H1 (cell line): ENCODE data around the gene PLAAT2. TPM values are rescaled to one million over a fixed set of nuclear protein-coding genes. Genes with fewer than 3 reads are reported as not detected.

Experiments
- CTCF ChIA-PET: fragments of 300-600 bp; sonication (Branson Sonifier 250); formaldehyde crosslinking; loops from one replicate; lab custom pipeline; 2021; ENCODE audit not compliant: partially characterized antibody; lab: Charles Lee
- POLR2A ChIA-PET: fragments of 300-600 bp; sonication (Branson Sonifier 250); formaldehyde crosslinking; loops from one replicate; lab custom pipeline; 2021; ENCODE audit warnings: inconsistent platforms; ENCODE audit not compliant: partially characterized antibody; lab: Charles Lee
- DNase-seq, 2 experiments: peaks; one replicate each; pipeline versions ENCODE4 v3.0.0 to v3.0.0-alpha.2; 2010 to 2022; ENCODE audit warnings: low spot score in 2 of 2, low read depth in 1 of 2, mixed read lengths in 1 of 2
- FAIRE-seq: peaks from 2 replicates; lab custom pipeline; 2011; peaks lifted over from hg19 to GRCh38; lab: Jason Lieb, UNC
- H2AFZ ChIP-seq: 2 replicates; pipeline ENCODE4 v1.8.1; 2012; ENCODE audit warnings: low read length, inconsistent platforms
- H2AK5ac ChIP-seq: 2 replicates; pipeline ENCODE4 v1.6.1; 2013; ENCODE audit warnings: low read depth, low read length
- H2BK120ac ChIP-seq: replicated peaks from 2 replicates; pipeline ENCODE3; 2013; ENCODE audit warnings: low read depth, low read length, inconsistent platforms
- H2BK12ac ChIP-seq: 2 replicates; pipeline ENCODE4 v1.6.1; 2013; ENCODE audit warnings: low read depth, low read length
- H2BK15ac ChIP-seq: 2 replicates; pipeline ENCODE4 v1.6.1; 2013; ENCODE audit warnings: low read length
- H2BK20ac ChIP-seq: 2 replicates; pipeline ENCODE4 v1.6.1; 2013; ENCODE audit warnings: low read length
- H2BK5ac ChIP-seq: 2 replicates; pipeline ENCODE4 v1.6.1; 2013; ENCODE audit warnings: low read depth, low read length
- H3K14ac ChIP-seq: 2 replicates; pipeline ENCODE4 v1.6.1; 2013; ENCODE audit warnings: inconsistent platforms; ENCODE audit not compliant: insufficient read length
- H3K18ac ChIP-seq: 2 replicates; pipeline ENCODE4 v1.6.1; 2013; ENCODE audit warnings: low read length; ENCODE audit errors: extremely low read depth
- H3K23ac ChIP-seq: 2 replicates; pipeline ENCODE4 v1.6.1; 2013; ENCODE audit warnings: inconsistent platforms; ENCODE audit not compliant: insufficient read length
- H3K23me2 ChIP-seq: 2 replicates; pipeline ENCODE4 v1.6.1; 2013; ENCODE audit warnings: low read depth, low read length
- H3K27ac ChIP-seq: 2 replicates; pipeline ENCODE4 v1.6.1; 2011; ENCODE audit warnings: low read depth, low read length, inconsistent platforms
- H3K27me3 ChIP-seq, 4 experiments: replicated peaks in 1 of 4; 1 replicate in 1 of 4; 2 replicates in 3 of 4; pipeline versions ENCODE4 v1.6.1 to v1.8.1; 2011 to 2013; ENCODE audit warnings: low read length in 3 of 4, mild to moderate bottlenecking in 3 of 4, inconsistent platforms in 2 of 4, mixed read lengths in 2 of 4, moderate library complexity in 1 of 4; ENCODE audit not compliant: control insufficient read depth in 3 of 4, insufficient read depth in 3 of 4; ENCODE audit errors: extremely low read depth in 1 of 4
- H3K36me3 ChIP-seq, 4 experiments: 2 replicates each; pipeline versions ENCODE4 v1.6.1 to v1.8.1; 2011 to 2013; ENCODE audit warnings: mild to moderate bottlenecking in 4 of 4, low read length in 3 of 4, moderate library complexity in 2 of 4, control low read depth in 1 of 4, inconsistent platforms in 1 of 4; ENCODE audit not compliant: insufficient read depth in 4 of 4, control insufficient read depth in 2 of 4
- H3K4ac ChIP-seq: replicated peaks from 2 replicates; pipeline ENCODE3; 2013; ENCODE audit warnings: low read length, low read depth, mixed read lengths, inconsistent platforms; ENCODE audit not compliant: insufficient read length
- H3K4me1 ChIP-seq, 4 experiments: replicated peaks in 1 of 4; 1 replicate in 1 of 4; 2 replicates in 3 of 4; pipeline versions ENCODE4 v1.6.1 to v1.8.1; 2011 to 2013; ENCODE audit warnings: low read length in 3 of 4, inconsistent platforms in 2 of 4, mixed read lengths in 1 of 4; ENCODE audit not compliant: insufficient read depth in 4 of 4, control insufficient read depth in 3 of 4
- H3K4me2 ChIP-seq, 2 experiments: 2 replicates each; pipeline versions ENCODE4 v1.6.1 to v1.8.1; 2011 to 2013; ENCODE audit warnings: low read depth in 2 of 2, low read length in 2 of 2, control low read depth in 1 of 2, inconsistent platforms in 1 of 2, mild to moderate bottlenecking in 1 of 2; ENCODE audit not compliant: insufficient read depth in 1 of 2
- H3K4me3 ChIP-seq, 4 experiments: fragments of 200-600, 300-600 bp in 1 of 4; sonication (generic), shearing (Covaris generic), sonication (Bioruptor Twin) in 1 of 4; 2 replicates each; pipeline versions ENCODE4 v1.5.1 to v1.8.1; 2011 to 2016; ENCODE audit warnings: low read length in 4 of 4, low read depth in 3 of 4, control low read depth in 2 of 4, inconsistent platforms in 2 of 4, mild to moderate bottlenecking in 2 of 4, mixed read lengths in 1 of 4, moderate library complexity in 1 of 4; ENCODE audit not compliant: insufficient read depth in 2 of 4; ENCODE audit errors: extremely low read depth in 1 of 4
- H3K56ac ChIP-seq: replicated peaks from 2 replicates; pipeline ENCODE3; 2013; ENCODE audit warnings: low read depth, mild to moderate bottlenecking, mixed read lengths, low read length, inconsistent platforms; ENCODE audit not compliant: insufficient read length
- H3K79me1 ChIP-seq: 2 replicates; pipeline ENCODE4 v1.6.1; 2013; ENCODE audit warnings: low read depth, low read length, control low read depth
- H3K79me2 ChIP-seq, 2 experiments: 2 replicates each; pipeline versions ENCODE4 v1.6.1 to v1.8.1; 2012 to 2013; ENCODE audit warnings: low read length in 2 of 2, mild to moderate bottlenecking in 2 of 2, inconsistent platforms in 1 of 2; ENCODE audit not compliant: insufficient read depth in 2 of 2, control insufficient read depth in 1 of 2
- H3K9ac ChIP-seq, 4 experiments: replicated peaks in 1 of 4; 1 replicate in 1 of 4; 2 replicates in 3 of 4; pipeline versions ENCODE4 v1.6.1 to v1.8.1; 2011 to 2013; ENCODE audit warnings: low read depth in 3 of 4, low read length in 3 of 4, control low read depth in 2 of 4, mild to moderate bottlenecking in 2 of 4, moderate library complexity in 2 of 4, inconsistent platforms in 1 of 4; ENCODE audit errors: extremely low read depth in 1 of 4
- H3K9me3 ChIP-seq, 2 experiments: 2 replicates each; pipeline versions ENCODE4 v1.6.1 to v1.8.1; 2012 to 2013; ENCODE audit warnings: mild to moderate bottlenecking in 2 of 2, moderate library complexity in 2 of 2, control low read depth in 1 of 2, inconsistent platforms in 1 of 2, low read depth in 1 of 2, low read length in 1 of 2, mixed read lengths in 1 of 2; ENCODE audit not compliant: insufficient read depth in 2 of 2
- H4K20me1 ChIP-seq, 2 experiments: replicated peaks in 1 of 2; 2 replicates each; pipeline versions ENCODE3 to v1.8.1; 2011 to 2013; ENCODE audit warnings: inconsistent platforms in 2 of 2, low read length in 2 of 2, mild to moderate bottlenecking in 1 of 2; ENCODE audit not compliant: insufficient read depth in 2 of 2, control insufficient read depth in 1 of 2
- H4K5ac ChIP-seq: 2 replicates; pipeline ENCODE4 v1.6.1; 2013; ENCODE audit warnings: low read length, low read depth, mixed read lengths, inconsistent platforms; ENCODE audit not compliant: insufficient read length
- H4K8ac ChIP-seq: 2 replicates; pipeline ENCODE4 v1.8.0; 2013; ENCODE audit warnings: mild to moderate bottlenecking, moderate library complexity, low read length, inconsistent platforms; ENCODE audit not compliant: insufficient read depth; ENCODE audit errors: extremely low read depth
- H4K91ac ChIP-seq: replicated peaks from 2 replicates; pipeline ENCODE3; 2013; ENCODE audit warnings: low read length, mixed read lengths, inconsistent platforms; ENCODE audit not compliant: insufficient read length
- ASH2L ChIP-seq: fragments of 200-600, 300-600 bp; sonication (generic); IDR thresholded peaks from one replicate; pipeline ENCODE4 v1.7.1; 2017; ENCODE audit warnings: low read length
- CHD2 ChIP-seq: IDR thresholded peaks from 2 replicates; pipeline ENCODE4 v1.6.1; 2012; ENCODE audit warnings: low read length, improper control_type of control experiment
- KDM1A ChIP-seq: fragments of 200-600, 300-600 bp; sonication (generic); IDR thresholded peaks from 2 replicates; pipeline ENCODE4 v1.7.1; 2016; ENCODE audit warnings: mild to moderate bottlenecking, low read length, borderline replicate concordance
- TCF12 ChIP-seq: IDR thresholded peaks from 2 replicates; pipeline ENCODE4 v1.6.1; 2011; ENCODE audit warnings: low read depth, mild to moderate bottlenecking, low read length
- WGBS, 2 experiments: shearing (Covaris generic) in 1 of 2; methylation state at CpG; one replicate each; pipeline versions ENCODE4 v1.1.6 to v1.1.7; 2013 to 2015; ENCODE audit warnings: low lambda C conversion rate in 2 of 2, mixed read lengths in 2 of 2, inconsistent platforms in 1 of 2, low coverage in 1 of 2, missing lambda C conversion rate in 1 of 2; ENCODE audit not compliant: insufficient replicate concordance in 2 of 2, insufficient coverage in 1 of 2, insufficient read length in 1 of 2; ENCODE audit errors: extremely low coverage in 1 of 2, missing lambda C conversion rate in 1 of 2; 5-methylcytosine and 5-hydroxymethylcytosine counted together
- polyA plus RNA-seq, 7 experiments: library from polyadenylated mRNA; depleted of rRNA in 3 of 7; stranded (reverse) in 5 of 7; unstranded in 2 of 7; fragments of >200 nt in 5 of 7; fragments of 200-250 nt in 2 of 7; gene quantifications; 1 replicate in 5 of 7; 2 replicates in 1 of 7; 4 replicates in 1 of 7; pipeline versions ENCODE4 v1.2.1 to v1.2.3, GENCODE V29; 2011 to 2013; ENCODE audit warnings: missing spikeins in 2 of 7, mixed read lengths in 2 of 7
- total RNA-seq: library from RNA; stranded (reverse); fragmentation: NEBNext Ultra II Directional; extraction: Animal tissue kit (Norgen Biotek cat#: 25700); gene quantifications from 2 replicates; pipeline ENCODE4 v1.2.1, GENCODE V29; 2021

The PLAAT2 gene
- total and polyA plus RNA-seq, 2 of the 8 experiments (the other 6 are each of a cell fraction or from before 2014, with no cell fraction given), result 0.39 TPM; not detected in 1

DNA sequence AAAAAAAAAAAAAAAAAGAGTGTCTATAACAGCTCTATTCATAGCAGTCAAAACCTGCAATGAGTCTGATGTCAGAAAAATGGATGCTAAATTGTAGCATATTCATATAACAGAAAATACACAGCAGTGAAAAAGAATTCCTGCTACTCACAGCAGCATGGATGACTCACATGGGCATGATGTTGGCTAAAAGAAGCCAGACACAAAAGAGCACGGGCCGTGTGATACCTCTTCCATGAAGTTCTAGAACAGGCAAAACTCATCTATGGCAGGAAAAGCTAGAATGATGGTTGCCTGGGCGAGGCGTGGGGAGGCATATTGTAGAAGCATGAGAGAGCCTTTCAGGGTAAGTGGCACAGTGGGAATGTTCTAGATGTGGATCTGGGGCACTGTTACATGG, 32.1 kb upstream of the PLAAT2 start:
- Histone ChIP-seq H3K9ac (no peak overlapping the region), H4K8ac (no peak overlapping the region), H3K18ac (no peak overlapping the region), H3K4me2 (no peak overlapping the region), H4K20me1 (peaks cover 2 to 12% of the 10 kb centered on the region in 2 experiments), H3K23me2 (no peaks in the 10 kb centered on the region), H2AK5ac (no peak overlapping the region), H3K27ac (no peak overlapping the region), H3K14ac (no peak overlapping the region), H3K23ac (no peak overlapping the region), H3K27me3 (no peaks in the 10 kb centered on the region), H2BK5ac (no peak overlapping the region), H2BK15ac (no peak overlapping the region), H3K4ac (no peak overlapping the region), H2BK20ac (no peak overlapping the region), H3K79me1 (peaks cover 9% of the 10 kb centered on the region), H2BK12ac (no peak overlapping the region), H3K4me3 (no peak overlapping the region), H2BK120ac (no peak overlapping the region), H3K4me1 (0 out of 7 replicates have a peak, but pooled peaks cover 0 to 3% (median 0%) of the 10 kb centered on the region in 4 experiments), H3K9me3 (peaks cover 0 to 2% of the 10 kb centered on the region in 2 experiments; a peak in 2 of 4 replicates), H3K36me3 (peaks cover 0 to 37% (median 18%) of the 10 kb centered on the region in 4 experiments; a peak in 6 of 8 replicates), H4K91ac (no peak overlapping the region), H3K56ac (no peak overlapping the region), H3K79me2 (peaks cover 0 to 17% of the 10 kb centered on the region in 2 experiments; a peak in 2 of 4 replicates), H2AFZ (no peak overlapping the region), H4K5ac (no peak overlapping the region)
- no peak for TF ChIP-seq ASH2L
- no peak for TF ChIP-seq CHD2
- no peak for TF ChIP-seq TCF12
- no peak for TF ChIP-seq KDM1A
- no peak for DNase-seq
- no peak for FAIRE-seq
- POLR2A ChIA-PET, result no interaction called here
- WGBS, 2 experiments, result 90% methylated on average over 4 of the region's 4 CpGs; no CpG with 5 or more reads in 1 of the 2 experiments
- CTCF ChIA-PET, result interaction anchor here (1.0 to 2.4 kb wide), 4 partner anchors 9 to 117 kb away, joined by 3 to 9 read pairs (median 6); partner anchors contain the start of gene PLAAT4
